GM23338 (cell line): ENCODE results near the gene GART.
"Not testable (repeated sequence)": the region's sequence is repeated elsewhere in the genome, so short reads cannot be mapped to it uniquely, and the experiment has no call there.

Source experiments
- CREB1 ChIP-seq: fragments of 250-450 bp; sonication (Bioruptor Pico); IDR thresholded peaks from 2 replicates; pipeline ENCODE4 v1.5.0; 2020; ENCODE audit warnings: low read depth, mild to moderate bottlenecking, moderate library complexity
- CTCF ChIP-seq, 2 experiments: fragments of 200-600 bp in 1 of 2; sonication (generic) in 1 of 2; conservative IDR thresholded peaks; 2 replicates each; pipeline versions ENCODE4 v1.5.1 to v1.6.1; 2016 to 2017; ENCODE audit warnings: antibody characterized with exemption in 2 of 2, low read depth in 2 of 2, mild to moderate bottlenecking in 2 of 2, moderate library complexity in 1 of 2
- EZH2 ChIP-seq: fragments of 200-600 bp; sonication (generic); IDR thresholded peaks from one replicate; pipeline ENCODE4 v1.8.0; 2017; ENCODE audit warnings: antibody characterized with exemption, mild to moderate bottlenecking, low read depth; ENCODE audit not compliant: unreplicated experiment
- EZH2phosphoT487 ChIP-seq: fragments of 200-600 bp; sonication (generic); IDR thresholded peaks from one replicate; pipeline ENCODE4 v1.8.1; 2018; ENCODE audit warnings: antibody characterized with exemption; ENCODE audit not compliant: unreplicated experiment
- JUNB ChIP-seq: IDR thresholded peaks from one replicate; pipeline ENCODE4 v1.6.1; 2016; ENCODE audit warnings: antibody characterized with exemption; ENCODE audit not compliant: unreplicated experiment
- POLR2AphosphoS5 ChIP-seq: IDR thresholded peaks from 2 replicates; pipeline ENCODE4 v1.6.1; 2016; ENCODE audit warnings: antibody characterized with exemption, low read depth
- REST ChIP-seq: IDR thresholded peaks from one replicate; pipeline ENCODE4 v1.6.1; 2018; ENCODE audit warnings: antibody characterized with exemption; ENCODE audit not compliant: unreplicated experiment
- STAT1 ChIP-seq: IDR thresholded peaks from one replicate; pipeline ENCODE4 v1.6.1; 2016; ENCODE audit warnings: antibody characterized with exemption; ENCODE audit not compliant: unreplicated experiment
- ZNF114 ChIP-seq: fragments of 250-450 bp; sonication (Bioruptor Pico); IDR thresholded peaks from 2 replicates; pipeline ENCODE4 v1.5.0; 2020; ENCODE audit warnings: mild to moderate bottlenecking, moderate library complexity
- TF ChIP-seq, protein P1 (sequence below): fragments of 250-450 bp; sonication (Bioruptor Pico); IDR thresholded peaks from 2 replicates; pipeline ENCODE4 v1.5.0; 2020; ENCODE audit warnings: mild to moderate bottlenecking, moderate library complexity

GRCh38 chr21:33576741-33577141 lies 34.8 kb upstream of the GART start:
- TF ChIP-seq CTCF (conservative IDR thresholded peaks at IDR 0.05; ENCODE audit: low read depth in 2 of 2); EZH2; EZH2phosphoT487; POLR2AphosphoS5; JUNB; ZNF114 (CRISPR knock-in tag); STAT1; REST; CREB1 (CRISPR knock-in tag): not testable (repeated sequence)
- TF ChIP-seq, protein P1, sequence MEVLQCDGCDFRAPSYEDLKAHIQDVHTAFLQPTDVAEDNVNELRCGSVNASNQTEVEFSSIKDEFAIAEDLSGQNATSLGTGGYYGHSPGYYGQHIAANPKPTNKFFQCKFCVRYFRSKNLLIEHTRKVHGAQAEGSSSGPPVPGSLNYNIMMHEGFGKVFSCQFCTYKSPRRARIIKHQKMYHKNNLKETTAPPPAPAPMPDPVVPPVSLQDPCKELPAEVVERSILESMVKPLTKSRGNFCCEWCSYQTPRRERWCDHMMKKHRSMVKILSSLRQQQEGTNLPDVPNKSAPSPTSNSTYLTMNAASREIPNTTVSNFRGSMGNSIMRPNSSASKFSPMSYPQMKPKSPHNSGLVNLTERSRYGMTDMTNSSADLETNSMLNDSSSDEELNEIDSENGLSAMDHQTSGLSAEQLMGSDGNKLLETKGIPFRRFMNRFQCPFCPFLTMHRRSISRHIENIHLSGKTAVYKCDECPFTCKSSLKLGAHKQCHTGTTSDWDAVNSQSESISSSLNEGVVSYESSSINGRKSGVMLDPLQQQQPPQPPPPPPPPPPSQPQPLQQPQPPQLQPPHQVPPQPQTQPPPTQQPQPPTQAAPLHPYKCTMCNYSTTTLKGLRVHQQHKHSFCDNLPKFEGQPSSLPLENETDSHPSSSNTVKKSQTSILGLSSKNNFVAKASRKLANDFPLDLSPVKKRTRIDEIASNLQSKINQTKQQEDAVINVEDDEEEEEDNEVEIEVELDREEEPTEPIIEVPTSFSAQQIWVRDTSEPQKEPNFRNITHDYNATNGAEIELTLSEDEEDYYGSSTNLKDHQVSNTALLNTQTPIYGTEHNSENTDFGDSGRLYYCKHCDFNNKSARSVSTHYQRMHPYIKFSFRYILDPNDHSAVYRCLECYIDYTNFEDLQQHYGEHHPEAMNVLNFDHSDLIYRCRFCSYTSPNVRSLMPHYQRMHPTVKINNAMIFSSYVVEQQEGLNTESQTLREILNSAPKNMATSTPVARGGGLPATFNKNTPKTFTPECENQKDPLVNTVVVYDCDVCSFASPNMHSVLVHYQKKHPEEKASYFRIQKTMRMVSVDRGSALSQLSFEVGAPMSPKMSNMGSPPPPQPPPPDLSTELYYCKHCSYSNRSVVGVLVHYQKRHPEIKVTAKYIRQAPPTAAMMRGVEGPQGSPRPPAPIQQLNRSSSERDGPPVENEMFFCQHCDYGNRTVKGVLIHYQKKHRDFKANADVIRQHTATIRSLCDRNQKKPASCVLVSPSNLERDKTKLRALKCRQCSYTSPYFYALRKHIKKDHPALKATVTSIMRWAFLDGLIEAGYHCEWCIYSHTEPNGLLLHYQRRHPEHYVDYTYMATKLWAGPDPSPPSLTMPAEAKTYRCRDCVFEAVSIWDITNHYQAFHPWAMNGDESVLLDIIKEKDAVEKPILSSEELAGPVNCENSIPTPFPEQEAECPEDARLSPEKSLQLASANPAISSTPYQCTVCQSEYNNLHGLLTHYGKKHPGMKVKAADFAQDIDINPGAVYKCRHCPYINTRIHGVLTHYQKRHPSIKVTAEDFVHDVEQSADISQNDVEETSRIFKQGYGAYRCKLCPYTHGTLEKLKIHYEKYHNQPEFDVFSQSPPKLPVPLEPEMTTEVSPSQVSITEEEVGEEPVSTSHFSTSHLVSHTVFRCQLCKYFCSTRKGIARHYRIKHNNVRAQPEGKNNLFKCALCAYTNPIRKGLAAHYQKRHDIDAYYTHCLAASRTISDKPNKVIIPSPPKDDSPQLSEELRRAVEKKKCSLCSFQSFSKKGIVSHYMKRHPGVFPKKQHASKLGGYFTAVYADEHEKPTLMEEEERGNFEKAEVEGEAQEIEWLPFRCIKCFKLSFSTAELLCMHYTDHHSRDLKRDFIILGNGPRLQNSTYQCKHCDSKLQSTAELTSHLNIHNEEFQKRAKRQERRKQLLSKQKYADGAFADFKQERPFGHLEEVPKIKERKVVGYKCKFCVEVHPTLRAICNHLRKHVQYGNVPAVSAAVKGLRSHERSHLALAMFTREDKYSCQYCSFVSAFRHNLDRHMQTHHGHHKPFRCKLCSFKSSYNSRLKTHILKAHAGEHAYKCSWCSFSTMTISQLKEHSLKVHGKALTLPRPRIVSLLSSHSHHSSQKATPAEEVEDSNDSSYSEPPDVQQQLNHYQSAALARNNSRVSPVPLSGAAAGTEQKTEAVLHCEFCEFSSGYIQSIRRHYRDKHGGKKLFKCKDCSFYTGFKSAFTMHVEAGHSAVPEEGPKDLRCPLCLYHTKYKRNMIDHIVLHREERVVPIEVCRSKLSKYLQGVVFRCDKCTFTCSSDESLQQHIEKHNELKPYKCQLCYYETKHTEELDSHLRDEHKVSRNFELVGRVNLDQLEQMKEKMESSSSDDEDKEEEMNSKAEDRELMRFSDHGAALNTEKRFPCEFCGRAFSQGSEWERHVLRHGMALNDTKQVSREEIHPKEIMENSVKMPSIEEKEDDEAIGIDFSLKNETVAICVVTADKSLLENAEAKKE (CRISPR knock-in tag): not testable (repeated sequence)
